WTC11 (cell line): Measurements from ENCODE around the gene ANKRD33. TPM values are rescaled to one million over a fixed set of nuclear protein-coding genes. Genes with fewer than 3 reads are reported as not detected.

Experiments used
- ATAC-seq: fragments of 200-7000 bp; cut with Tn5 transposase; 2 replicates; pipeline ENCODE4 v1.10.0; 2021; ENCODE audit warnings: mild to moderate bottlenecking, moderate library complexity
- CTCF ChIA-PET: fragments of 300-600 bp; sonication (Branson Sonifier 250); formaldehyde crosslinking; loops from one replicate; lab custom pipeline; 2021; ENCODE audit warnings: antibody characterized with exemption; lab: Charles Lee
- POLR2A ChIA-PET: fragments of 350-600 bp; sonication (Branson Sonifier 250); formaldehyde crosslinking; loops from one replicate; lab custom pipeline; 2021; ENCODE audit warnings: antibody characterized with exemption; lab: Charles Lee
- DNase-seq: peaks from one replicate; pipeline ENCODE4 v3.0.0; 2021; ENCODE audit warnings: low spot score
- H3K27ac Mint-ChIP-seq: 2 replicates; pipeline ENCODE4 v1.8.0; 2021; ENCODE audit warnings: mixed read lengths
- H3K27me3 Mint-ChIP-seq: 2 replicates; pipeline ENCODE4 v1.8.0; 2021; ENCODE audit warnings: low read depth, mild to moderate bottlenecking, moderate library complexity, mixed read lengths
- H3K36me3 Mint-ChIP-seq: 2 replicates; pipeline ENCODE4 v1.8.0; 2021; ENCODE audit warnings: mixed read lengths
- H3K4me1 Mint-ChIP-seq: 2 replicates; pipeline ENCODE4 v1.8.0; 2022; ENCODE audit warnings: mixed read lengths
- H3K4me3 Mint-ChIP-seq: 2 replicates; pipeline ENCODE4 v1.8.0; 2021; ENCODE audit warnings: mild to moderate bottlenecking, moderate library complexity, mixed read lengths
- H3K9me3 Mint-ChIP-seq: 2 replicates; pipeline ENCODE4 v1.8.0; 2021; ENCODE audit warnings: mixed read lengths
- ATF2 ChIP-seq: sonication (generic); formaldehyde crosslinking; IDR thresholded peaks from 2 replicates; pipeline ENCODE4 v1.8.1; 2022; ENCODE audit warnings: low read depth, missing genetic modification reagents, borderline replicate concordance
- ATF3 ChIP-seq: sonication (generic); formaldehyde crosslinking; conservative IDR thresholded peaks from 2 replicates; pipeline ENCODE4 v1.8.1; 2022; ENCODE audit warnings: mild to moderate bottlenecking, missing genetic modification reagents
- E2F4 ChIP-seq: sonication (generic); formaldehyde crosslinking; IDR thresholded peaks from 2 replicates; pipeline ENCODE4 v1.8.1; 2022; ENCODE audit warnings: low read depth, mild to moderate bottlenecking, moderate library complexity, missing genetic modification reagents, borderline replicate concordance
- FOXJ3 ChIP-seq: sonication (generic); formaldehyde crosslinking; IDR thresholded peaks from 2 replicates; pipeline ENCODE4 v1.9.0; 2021; ENCODE audit warnings: missing genetic modification reagents, mild to moderate bottlenecking, borderline replicate concordance
- FOXP1 ChIP-seq: sonication (generic); formaldehyde crosslinking; IDR thresholded peaks from 2 replicates; pipeline ENCODE4 v1.8.0; 2022; ENCODE audit warnings: missing genetic modification reagents, mild to moderate bottlenecking, moderate library complexity, borderline replicate concordance
- IRF1 ChIP-seq: sonication (generic); formaldehyde crosslinking; IDR thresholded peaks from 2 replicates; pipeline ENCODE4 v1.8.0; 2023; ENCODE audit warnings: missing genetic modification reagents
- PRDM15 ChIP-seq: sonication (generic); formaldehyde crosslinking; IDR thresholded peaks from 2 replicates; pipeline ENCODE4 v1.8.0; 2022; ENCODE audit warnings: missing genetic modification reagents
- PRRX2 ChIP-seq: fragments of 250-450 bp; sonication (Bioruptor Pico); IDR thresholded peaks from 2 replicates; pipeline ENCODE4 v1.8.0; 2021; ENCODE audit warnings: mild to moderate bottlenecking
- TP53 ChIP-seq: sonication (generic); formaldehyde crosslinking; IDR thresholded peaks from 2 replicates; pipeline ENCODE4 v1.8.1; 2023; ENCODE audit warnings: mild to moderate bottlenecking, missing genetic modification reagents
- USF2 ChIP-seq: sonication (generic); formaldehyde crosslinking; IDR thresholded peaks from 2 replicates; pipeline ENCODE4 v1.8.1; 2023; ENCODE audit warnings: mild to moderate bottlenecking, missing genetic modification reagents, moderate library complexity
- ZMAT4 ChIP-seq: fragments of 250-450 bp; sonication (Bioruptor Pico); IDR thresholded peaks from 2 replicates; pipeline ENCODE4 v1.9.0; 2021; ENCODE audit warnings: mild to moderate bottlenecking
- ZNF121 ChIP-seq: sonication (generic); formaldehyde crosslinking; IDR thresholded peaks from 2 replicates; pipeline ENCODE4 v1.8.0; 2023; ENCODE audit warnings: missing genetic modification reagents
- ZNF232 ChIP-seq: sonication (generic); formaldehyde crosslinking; IDR thresholded peaks from 2 replicates; pipeline ENCODE4 v1.8.0; 2022; ENCODE audit warnings: mild to moderate bottlenecking, missing genetic modification reagents
- ZNF281 ChIP-seq: sonication (generic); formaldehyde crosslinking; IDR thresholded peaks from 2 replicates; pipeline ENCODE4 v1.8.0; 2023; ENCODE audit warnings: mild to moderate bottlenecking, missing genetic modification reagents
- ZNF423 ChIP-seq: fragments of 250-450 bp; sonication (Bioruptor Pico); IDR thresholded peaks from 2 replicates; pipeline ENCODE4 v2.1.2; 2022; ENCODE audit warnings: mild to moderate bottlenecking, moderate library complexity
- ZSCAN18 ChIP-seq: fragments of 250-450 bp; sonication (Bioruptor Pico); IDR thresholded peaks from 2 replicates; pipeline ENCODE4 v2.1.2; 2022; ENCODE audit warnings: mild to moderate bottlenecking, moderate library complexity
- total RNA-seq: library from RNA; stranded (reverse); gene quantifications from 3 replicates; pipeline ENCODE4 v1.2.3, GENCODE V29; 2021

ANKRD33 gene
- total RNA-seq, 1 experiment from 2014 or later, result 1.7 TPM

- CTCF ChIA-PET, result interaction anchor here (0.6 to 4.1 kb wide), 5 partner anchors 10 to 36 kb away, joined by 3 to 18 read pairs (median 6); partner anchors contain the start of gene FIGNL2
- Mint-ChIP-seq H3K27ac (no peak overlapping the region), H3K9me3 (no peaks in the 10 kb centered on the region), H3K4me3 (no peak overlapping the region), H3K27me3 (peaks cover 6% of the 10 kb centered on the region), H3K36me3 (no peaks in the 10 kb centered on the region), H3K4me1 (peaks cover 47% of the 10 kb centered on the region)
- DNase-seq (no peak), ATAC-seq (no peak; the same call in 1 of the 2 replicates)
- no peak for TF ChIP-seq E2F4 (CRISPR knock-in tag)
- no peak for TF ChIP-seq ZSCAN18
- no peak for TF ChIP-seq ATF3
- TF ChIP-seq ZNF281 (CRISPR knock-in tag), result no peak
- TF ChIP-seq IRF1 (CRISPR knock-in tag), result no peak
- no peak for TF ChIP-seq FOXP1
- POLR2A ChIA-PET, result no interaction called here
Observed at GRCh38 chr12:51839310-51839947, 48.5 kb upstream of the ANKRD33 start.

- no peak for DNase-seq
- Mint-ChIP-seq H3K4me1 (peaks cover 49% of the 10 kb centered on the region), H3K4me3 (no peak overlapping the region), H3K27me3 (peaks cover 17% of the 10 kb centered on the region), H3K27ac (no peak overlapping the region), H3K36me3 (no peaks in the 10 kb centered on the region), H3K9me3 (no peaks in the 10 kb centered on the region)
- ChIA-PET CTCF (interaction anchor here (0.5 to 1.8 kb wide), 5 partner anchors 17 to 34 kb away, joined by 3 to 5 read pairs (median 5); no protein-coding TSS in a partner anchor), POLR2A (no interaction called here)
- no peak for ATAC-seq
- TF ChIP-seq PRDM15 (no peak), FOXJ3 (CRISPR knock-in tag) (no peak), IRF1 (CRISPR knock-in tag) (no peak), TP53 (CRISPR knock-in tag) (no peak), ZNF423 (CRISPR knock-in tag) (no peak), ZNF121 (no peak), ZNF232 (CRISPR knock-in tag) (no peak), PRRX2 (CRISPR knock-in tag) (no peak), ATF2 (no peak), USF2 (CRISPR knock-in tag) (no peak), ZMAT4 (CRISPR knock-in tag) (no peak)
Observed at GRCh38 chr12:51840966-51841365, 46.9 kb upstream of the ANKRD33 start.
